Type B pancreatic cell (in vitro differentiated cells): ENCODE data around the gene NUB1. TPM values are rescaled to one million over a fixed set of nuclear protein-coding genes. Genes with fewer than 3 reads are reported as not detected.

Experiments
- DNase-seq: peaks from one replicate; pipeline ENCODE4 v3.0.0; 2021; ENCODE audit warnings: mixed read lengths; ENCODE audit not compliant: unreplicated experiment; ENCODE audit errors: extremely low spot score
- H3K27ac Mint-ChIP-seq: 2 replicates; pipeline ENCODE4 v1.8.0; 2021; ENCODE audit warnings: mild to moderate bottlenecking, mixed read lengths
- H3K27me3 Mint-ChIP-seq: 2 replicates; pipeline ENCODE4 v1.8.0; 2021; ENCODE audit warnings: mixed read lengths
- H3K36me3 Mint-ChIP-seq: 2 replicates; pipeline ENCODE4 v1.8.0; 2021; ENCODE audit warnings: mixed read lengths
- H3K4me1 Mint-ChIP-seq: one replicate; pipeline ENCODE4 v1.8.0; 2021; ENCODE audit warnings: mixed read lengths; ENCODE audit not compliant: unreplicated experiment
- H3K4me3 Mint-ChIP-seq: 2 replicates; pipeline ENCODE4 v1.8.0; 2021; ENCODE audit warnings: mild to moderate bottlenecking, mixed read lengths
- H3K9me3 Mint-ChIP-seq: 2 replicates; pipeline ENCODE4 v1.8.0; 2021; ENCODE audit warnings: mixed read lengths
- CTCF ChIP-seq: fragments of 200-600 bp; sonication (generic); conservative IDR thresholded peaks from 2 replicates; pipeline ENCODE4 v1.5.0; 2021; ENCODE audit warnings: antibody characterized with exemption, mild to moderate bottlenecking
- total RNA-seq: library from RNA; stranded (reverse); gene quantifications from 2 replicates; pipeline ENCODE4 v1.2.1, GENCODE V29; 2021; ENCODE audit warnings: low replicate concordance

Gene NUB1
- total RNA-seq, 1 donor from 2014 or later, result 54.3 TPM

GRCh38 chr7:151410405-151411390 is 69.1 kb downstream of the NUB1 start:
- Mint-ChIP-seq H3K36me3 (no peaks in the 10 kb centered on the region), H3K9me3 (peaks cover 9% of the 10 kb centered on the region), H3K4me1 (peaks cover 25% of the 10 kb centered on the region), H3K27ac (peak overlapping the region; percentile 15), H3K27me3 (peaks cover 31% of the 10 kb centered on the region), H3K4me3 (peak overlapping the region; percentile 83)
- TF ChIP-seq CTCF, result no peak
- DNase-seq, result no peak

GRCh38 chr7:151411551-151411950 is 69.9 kb downstream of the NUB1 start:
- peak overlapping the region; percentile 83 for H3K4me3 Mint-ChIP-seq
- H3K27me3 Mint-ChIP-seq, result peaks cover 31% of the 10 kb centered on the region
- H3K4me1 Mint-ChIP-seq, result peaks cover 24% of the 10 kb centered on the region
- H3K36me3 Mint-ChIP-seq, result no peaks in the 10 kb centered on the region
- no peak for DNase-seq
- H3K27ac Mint-ChIP-seq, result no peak overlapping the region
- H3K9me3 Mint-ChIP-seq, result peaks cover 9% of the 10 kb centered on the region
- TF ChIP-seq CTCF, result no peak

- H3K9me3 Mint-ChIP-seq, result peaks cover 9% of the 10 kb centered on the region
- no peak for TF ChIP-seq CTCF
- no peak for DNase-seq
- no peak overlapping the region for H3K27ac Mint-ChIP-seq
- H3K27me3 Mint-ChIP-seq, result peaks cover 31% of the 10 kb centered on the region
- peak overlapping the region; percentile 33 for H3K4me3 Mint-ChIP-seq
- no peaks in the 10 kb centered on the region for H3K36me3 Mint-ChIP-seq
- peaks cover 29% of the 10 kb centered on the region for H3K4me1 Mint-ChIP-seq
Observed at GRCh38 chr7:151412318-151412717, 70.7 kb downstream of the NUB1 start.

- Mint-ChIP-seq H3K9me3 (peaks cover 9% of the 10 kb centered on the region), H3K36me3 (peaks cover 3% of the 10 kb centered on the region), H3K4me3 (no peak overlapping the region), H3K27me3 (peaks cover 31% of the 10 kb centered on the region), H3K27ac (no peak overlapping the region), H3K4me1 (peaks cover 29% of the 10 kb centered on the region)
- TF ChIP-seq CTCF, result no peak
- DNase-seq, result no peak
Observed at GRCh38 chr7:151413241-151413640, 71.6 kb downstream of the NUB1 start.

GRCh38 chr7:151415375-151416105 is 73.9 kb downstream of the NUB1 start:
- peaks cover 3% of the 10 kb centered on the region for H3K36me3 Mint-ChIP-seq
- no peak overlapping the region for H3K27ac Mint-ChIP-seq
- no peak for DNase-seq
- H3K27me3 Mint-ChIP-seq, result peaks cover 26% of the 10 kb centered on the region
- H3K4me3 Mint-ChIP-seq, result no peak overlapping the region
- H3K4me1 Mint-ChIP-seq, result peaks cover 24% of the 10 kb centered on the region
- H3K9me3 Mint-ChIP-seq, result peaks cover 9% of the 10 kb centered on the region
- no peak for TF ChIP-seq CTCF
